Stimulated activated CD8-positive, alpha-beta memory T cell treated with anti-CD3 and anti-CD28 coated beads, Interleukin-12 subunit alpha, Interleukin-12 subunit beta, amount 100 ng/mL, for 1 hour (primary cell): ENCODE results near the gene FAM120B.
A peak's percentile ranks its signal among the peaks of the same experiment; 100 is the strongest.

Source experiments
- DNase-seq: peaks from one replicate; pipeline ENCODE4 v3.0.0-alpha.2; 2020; ENCODE audit warnings: low read depth

Gene FAM120B

GRCh38 chr6:170286246-170286933 is 20.2 kb upstream of the FAM120B start:
- DNase-seq = no peak

- DNase-seq = no peak
Measured at GRCh38 chr6:170286934-170287265, 19.7 kb upstream of the FAM120B start.

DNA sequence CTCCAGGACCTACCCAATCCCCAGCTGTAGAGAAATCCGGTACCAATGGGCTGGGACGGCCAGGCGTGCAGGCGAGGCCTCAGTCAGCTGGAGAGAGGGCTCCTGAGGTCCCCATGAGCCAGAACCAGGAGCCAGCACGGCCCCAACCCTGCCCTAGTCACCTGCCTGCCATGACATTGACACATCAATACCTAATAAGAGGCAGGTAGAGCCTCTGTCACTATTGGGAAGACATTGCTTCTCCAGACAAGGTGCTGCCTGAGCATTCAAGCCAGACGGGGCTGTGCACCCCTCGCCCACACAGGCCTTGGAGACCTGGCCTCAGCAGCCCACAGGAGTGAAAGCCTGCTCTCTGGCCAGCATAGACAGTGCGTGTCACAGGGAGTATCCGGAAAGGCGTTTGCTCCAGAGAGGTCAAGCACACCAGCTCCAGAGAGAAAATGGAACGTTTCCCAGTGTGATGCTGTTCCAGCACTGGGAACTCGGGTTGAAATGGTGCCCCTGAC is 19.1 kb upstream of the FAM120B start:
- no peak for DNase-seq

- DNase-seq = no peak
Measured at GRCh38 chr6:170288091-170288631, 18.4 kb upstream of the FAM120B start.

- DNase-seq = no peak
Measured at GRCh38 chr6:170288852-170289179, 17.7 kb upstream of the FAM120B start.

GRCh38 chr6:170289180-170289931 is 17.2 kb upstream of the FAM120B start:
- DNase-seq = no peak

DNA sequence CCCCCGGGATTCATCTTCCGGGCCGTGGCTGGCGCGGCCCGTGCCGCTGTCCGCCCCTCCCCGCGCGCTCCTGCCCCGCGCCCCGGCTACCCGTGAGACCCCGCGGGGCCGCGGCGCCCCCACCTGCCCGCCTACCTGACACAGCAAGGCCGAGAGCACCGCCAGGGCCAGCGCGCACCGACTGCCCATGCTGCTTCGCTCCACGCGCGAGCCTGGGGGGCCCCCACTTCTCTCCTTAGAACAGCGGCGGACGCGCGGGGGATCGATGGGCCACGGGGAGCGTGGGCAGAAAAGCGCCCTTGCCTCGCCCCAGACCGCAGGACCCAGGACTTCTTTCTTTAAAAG is 16.6 kb upstream of the FAM120B start:
- DNase-seq = no peak

DNA sequence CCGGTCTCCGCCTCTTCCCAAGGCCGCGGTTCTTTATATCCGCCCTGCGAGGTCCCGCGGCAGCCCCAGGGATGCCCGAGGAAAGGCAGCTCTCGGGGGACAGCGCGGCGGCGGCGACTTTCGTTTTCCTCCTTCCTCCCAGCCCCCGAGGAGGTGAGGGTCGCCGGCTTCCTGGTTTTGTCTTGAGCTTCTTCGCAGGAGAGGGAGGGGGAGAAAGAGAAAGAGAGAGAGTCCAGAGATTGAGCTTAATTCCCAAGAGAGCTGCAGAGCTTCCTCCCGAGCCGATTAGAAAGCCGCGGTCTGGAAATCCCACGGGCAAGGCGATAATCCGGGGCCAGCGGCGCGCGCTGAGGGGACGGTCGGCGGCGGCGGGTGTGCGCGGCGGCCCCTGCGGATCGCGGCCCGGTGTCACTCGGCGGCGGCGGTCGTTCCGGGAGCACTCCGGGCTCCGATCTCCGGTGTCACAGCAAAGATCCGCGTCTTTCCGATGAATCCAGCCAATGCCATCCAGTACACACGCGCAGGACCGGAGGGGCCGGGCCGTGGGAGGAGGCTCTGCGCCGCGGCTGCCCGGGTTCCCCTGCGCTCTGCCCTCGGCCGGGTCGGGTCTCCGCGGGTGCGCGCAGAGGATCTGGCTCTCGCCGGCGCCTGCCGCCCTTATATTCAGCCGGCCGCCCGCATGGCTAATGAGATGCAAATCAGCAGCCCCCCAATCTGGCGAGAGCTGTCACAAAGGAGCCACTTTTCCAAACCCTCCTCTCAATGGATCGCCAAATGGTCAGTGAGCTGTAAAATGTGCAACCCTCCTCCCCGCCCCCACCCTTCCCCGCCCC is 16.0 kb upstream of the FAM120B start, which contains the start of gene DLL1:
DLL1 (minus strand) TSS at position 783 of the 833 bp plus-strand sequence. CDS start 939 bp downstream, outside the sequence.
- DNase-seq = no peak

DNA sequence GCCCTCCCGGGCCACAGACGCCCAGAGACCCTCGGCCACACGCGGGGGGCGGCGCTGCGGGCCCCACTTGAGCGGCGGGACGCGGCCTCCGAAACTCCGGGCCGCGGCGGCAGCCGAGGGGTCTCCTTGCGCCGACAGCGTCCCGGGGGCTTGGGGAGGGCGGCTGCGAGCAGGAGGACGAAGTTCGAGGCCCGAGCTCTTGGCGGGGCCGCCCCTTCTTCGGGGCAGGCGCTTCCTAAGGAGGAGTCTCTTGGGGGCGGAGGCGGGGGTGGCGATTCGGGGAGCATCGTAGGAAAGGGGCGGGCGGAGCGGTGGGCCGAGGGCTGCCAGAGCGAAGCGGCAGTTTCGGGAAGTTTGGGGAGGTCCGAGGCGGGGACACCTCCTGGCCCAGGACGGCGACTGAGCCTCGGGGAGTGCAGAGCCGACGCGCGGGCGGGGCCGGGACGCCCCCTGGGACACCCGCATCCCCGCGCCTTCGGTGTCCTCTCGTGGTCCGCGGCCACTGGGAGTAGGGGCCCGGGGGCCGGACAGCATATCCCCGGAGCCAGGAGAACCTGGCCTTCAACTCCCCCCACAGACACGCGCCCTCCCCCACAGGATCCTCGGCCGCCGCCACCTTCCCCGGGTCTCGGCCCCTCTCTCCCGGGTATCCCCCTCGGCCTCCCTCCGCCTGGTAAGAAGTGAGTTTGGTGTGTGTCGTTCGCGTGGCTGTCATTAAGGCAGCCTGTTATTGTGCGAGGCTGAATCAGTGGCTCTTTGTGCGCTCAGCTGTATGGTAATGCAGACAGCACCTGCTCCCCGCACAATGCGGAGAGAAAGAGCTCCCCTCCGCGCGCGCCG is 15.1 kb upstream of the FAM120B start:
- DNase-seq = peak; percentile 34

- no peak for DNase-seq
Measured at GRCh38 chr6:170292111-170292406, 14.5 kb upstream of the FAM120B start.

- DNase-seq = no peak
Measured at GRCh38 chr6:170292407-170293158, 14.0 kb upstream of the FAM120B start.

DNA sequence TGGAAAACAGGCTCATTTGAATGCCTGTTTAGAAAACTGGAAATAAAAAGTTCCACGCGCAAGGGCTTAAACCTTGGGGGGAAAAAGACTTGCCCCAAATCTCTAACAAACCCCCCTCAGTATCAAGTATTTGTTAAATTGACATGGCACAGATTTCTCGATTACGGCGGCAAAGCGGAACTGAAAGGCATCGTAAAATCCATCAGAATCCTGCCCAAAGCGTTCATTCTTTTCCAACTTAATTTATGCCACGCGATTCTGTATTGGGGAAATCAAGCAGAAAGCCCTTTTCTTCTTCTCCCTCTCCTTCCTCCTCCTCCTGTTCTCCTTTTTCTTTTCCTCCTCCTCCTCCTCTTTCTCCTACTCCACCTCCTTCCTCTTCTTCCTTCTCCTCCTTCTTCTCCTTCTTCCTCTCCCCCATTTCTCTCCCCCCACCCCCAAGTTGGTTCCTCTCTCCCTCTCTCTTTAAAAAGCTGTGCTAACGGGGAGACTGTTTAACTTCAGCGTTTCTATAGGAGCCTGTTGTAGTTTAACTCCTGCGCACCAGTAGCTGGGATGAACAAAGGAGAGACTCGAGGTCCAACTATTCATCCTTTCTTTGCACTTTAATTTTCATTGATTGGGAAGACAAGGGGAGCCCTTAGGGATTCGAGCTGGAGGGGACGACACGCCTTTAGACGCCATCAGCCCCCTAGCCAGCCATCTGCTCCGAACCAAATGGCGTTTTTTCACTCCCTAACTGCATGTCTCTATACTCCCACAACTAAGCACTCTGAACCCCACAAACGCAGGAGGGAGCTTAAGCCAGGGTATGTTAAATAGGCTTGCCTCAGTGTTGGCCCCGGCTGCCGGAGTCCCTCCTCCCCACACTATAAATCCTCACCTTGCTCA is 13.0 kb upstream of the FAM120B start:
- DNase-seq = no peak

DNA sequence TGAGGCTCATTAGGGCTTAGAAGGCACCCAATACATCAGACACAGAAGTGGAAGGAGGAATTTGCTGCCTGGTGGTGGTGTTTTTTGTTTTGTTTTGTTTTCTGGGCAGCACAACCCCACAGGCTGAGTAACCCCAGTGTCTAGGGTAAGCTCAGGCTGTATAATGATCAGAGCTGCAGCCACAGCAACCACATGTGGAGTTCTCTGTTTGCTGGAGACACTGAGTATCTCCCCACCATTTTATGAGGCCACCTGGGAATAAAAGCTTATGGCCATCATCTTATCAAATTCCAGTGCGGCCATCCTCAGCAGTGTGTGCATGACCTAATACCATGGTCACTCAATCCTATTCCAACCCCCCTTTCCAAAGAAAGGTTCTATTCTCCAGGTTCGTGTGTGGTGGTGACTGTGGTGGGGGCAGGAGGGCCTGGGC is 12.2 kb upstream of the FAM120B start:
- no peak for DNase-seq

DNA sequence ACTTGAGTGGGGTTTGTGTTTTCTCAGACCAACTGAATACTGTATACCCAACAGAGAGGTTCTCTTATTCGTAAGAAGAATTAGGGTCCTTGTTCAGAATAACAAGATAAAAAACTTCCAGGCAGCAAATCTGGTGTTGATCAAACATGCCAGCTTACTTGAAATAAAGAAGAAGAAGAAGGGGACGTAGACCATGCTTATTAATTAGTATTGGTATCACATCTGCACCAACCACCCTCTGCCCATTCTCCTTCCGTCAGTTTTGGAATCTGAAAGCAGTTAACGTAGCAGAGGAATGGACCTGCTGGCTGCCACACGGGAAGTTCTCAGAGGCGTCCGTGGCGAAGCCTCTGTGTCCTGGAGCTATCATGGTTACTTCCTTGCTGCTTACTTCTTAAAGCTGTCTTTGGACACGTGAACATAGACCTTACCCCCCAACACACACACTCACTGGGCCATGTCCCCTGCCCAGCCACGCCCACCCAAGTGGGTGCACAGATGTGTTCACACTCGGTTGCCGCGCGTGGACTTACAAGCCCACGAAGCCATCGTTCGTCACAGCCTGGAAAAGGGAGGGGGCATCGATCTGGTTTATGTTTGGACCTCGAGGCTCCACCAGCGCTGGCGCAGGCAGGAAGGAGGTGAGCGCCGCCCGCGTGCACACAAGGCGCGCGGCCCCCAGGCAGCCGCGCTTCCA is 11.6 kb upstream of the FAM120B start:
- DNase-seq = no peak

DNA sequence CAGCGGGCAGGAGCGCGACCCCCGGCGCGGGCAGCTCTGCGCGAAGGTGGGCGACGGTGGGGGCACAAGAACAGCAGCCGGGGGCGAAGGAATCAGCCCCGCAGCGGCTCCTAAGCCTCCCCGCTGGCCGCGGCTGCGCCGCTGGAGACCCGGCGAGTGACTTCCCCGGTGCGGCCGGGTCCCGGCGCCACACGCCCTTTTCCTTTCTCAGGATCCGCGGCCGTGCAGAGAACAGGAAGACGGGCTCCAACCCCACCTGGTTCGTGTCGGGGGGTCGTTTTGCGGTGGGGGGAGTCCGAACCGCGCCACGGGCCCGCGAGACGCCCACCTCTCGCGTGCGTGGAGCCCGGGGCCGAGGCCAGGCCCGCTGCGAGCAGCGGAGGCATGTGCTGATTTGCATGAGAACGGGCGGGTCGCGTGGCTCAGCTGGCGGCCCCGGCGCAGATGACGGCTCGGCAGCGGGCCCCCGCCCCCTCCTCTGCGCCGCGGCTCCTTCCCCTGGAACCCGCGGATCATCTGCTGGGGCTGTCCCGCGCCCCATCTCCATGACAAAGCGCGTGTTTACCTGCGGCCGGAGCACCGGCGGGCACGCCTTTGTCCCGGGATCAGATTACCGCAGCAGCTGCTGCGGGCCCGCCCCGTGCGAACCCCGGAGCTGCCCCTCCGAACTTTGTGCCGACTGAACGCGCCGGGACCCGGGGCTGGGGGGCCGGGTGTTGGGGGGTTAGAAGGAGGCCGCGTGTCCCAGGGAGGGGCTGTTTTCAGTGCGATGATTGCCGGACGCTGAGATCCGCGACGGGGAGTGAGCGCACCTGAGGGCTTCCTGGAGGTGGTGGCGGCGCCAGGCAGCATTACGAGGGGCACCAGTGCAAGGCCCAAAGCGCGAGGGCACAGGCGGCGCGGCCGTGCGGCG is 10.8 kb upstream of the FAM120B start:
- no peak for DNase-seq

GRCh38 chr6:170296423-170296745 is 10.2 kb upstream of the FAM120B start:
- no peak for DNase-seq

- DNase-seq = no peak
Measured at GRCh38 chr6:170296746-170297575, 9.6 kb upstream of the FAM120B start.
